Measurements from ENCODE around the gene NCOA7.

The NCOA7 gene

GRCh38 chr6:125836466-125836865 is 45.7 kb downstream of the NCOA7 start:
- no peak overlapping the region for H3K27ac ChIP-seq (replicated peaks)
- no peak for DNase-seq (ENCODE audit: low read depth in 1 of 2, low spot score in 1 of 2)
- no peak overlapping the region for H3K4me3 ChIP-seq (replicated peaks; ENCODE audit: insufficient read depth, low read length)
- no peaks in the 10 kb centered on the region for H3K27me3 ChIP-seq (ENCODE audit: insufficient read depth, poor library complexity, severe bottlenecking)
- TF ChIP-seq SPI1 (IDR thresholded peaks at IDR 0.05; ENCODE audit: borderline replicate concordance, low read depth) (no peak), POLR2AphosphoS5 (IDR thresholded peaks at IDR 0.05; ENCODE audit: low read depth) (no peak), GABPA (IDR thresholded peaks at IDR 0.05; ENCODE audit: low read depth) (no peak)
- TF ChIP-seq, protein P1, sequence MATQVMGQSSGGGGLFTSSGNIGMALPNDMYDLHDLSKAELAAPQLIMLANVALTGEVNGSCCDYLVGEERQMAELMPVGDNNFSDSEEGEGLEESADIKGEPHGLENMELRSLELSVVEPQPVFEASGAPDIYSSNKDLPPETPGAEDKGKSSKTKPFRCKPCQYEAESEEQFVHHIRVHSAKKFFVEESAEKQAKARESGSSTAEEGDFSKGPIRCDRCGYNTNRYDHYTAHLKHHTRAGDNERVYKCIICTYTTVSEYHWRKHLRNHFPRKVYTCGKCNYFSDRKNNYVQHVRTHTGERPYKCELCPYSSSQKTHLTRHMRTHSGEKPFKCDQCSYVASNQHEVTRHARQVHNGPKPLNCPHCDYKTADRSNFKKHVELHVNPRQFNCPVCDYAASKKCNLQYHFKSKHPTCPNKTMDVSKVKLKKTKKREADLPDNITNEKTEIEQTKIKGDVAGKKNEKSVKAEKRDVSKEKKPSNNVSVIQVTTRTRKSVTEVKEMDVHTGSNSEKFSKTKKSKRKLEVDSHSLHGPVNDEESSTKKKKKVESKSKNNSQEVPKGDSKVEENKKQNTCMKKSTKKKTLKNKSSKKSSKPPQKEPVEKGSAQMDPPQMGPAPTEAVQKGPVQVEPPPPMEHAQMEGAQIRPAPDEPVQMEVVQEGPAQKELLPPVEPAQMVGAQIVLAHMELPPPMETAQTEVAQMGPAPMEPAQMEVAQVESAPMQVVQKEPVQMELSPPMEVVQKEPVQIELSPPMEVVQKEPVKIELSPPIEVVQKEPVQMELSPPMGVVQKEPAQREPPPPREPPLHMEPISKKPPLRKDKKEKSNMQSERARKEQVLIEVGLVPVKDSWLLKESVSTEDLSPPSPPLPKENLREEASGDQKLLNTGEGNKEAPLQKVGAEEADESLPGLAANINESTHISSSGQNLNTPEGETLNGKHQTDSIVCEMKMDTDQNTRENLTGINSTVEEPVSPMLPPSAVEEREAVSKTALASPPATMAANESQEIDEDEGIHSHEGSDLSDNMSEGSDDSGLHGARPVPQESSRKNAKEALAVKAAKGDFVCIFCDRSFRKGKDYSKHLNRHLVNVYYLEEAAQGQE (IDR thresholded peaks at IDR 0.05; ENCODE audit: insufficient replicate concordance, low read depth), result no peak
- TF ChIP-seq, protein P2, sequence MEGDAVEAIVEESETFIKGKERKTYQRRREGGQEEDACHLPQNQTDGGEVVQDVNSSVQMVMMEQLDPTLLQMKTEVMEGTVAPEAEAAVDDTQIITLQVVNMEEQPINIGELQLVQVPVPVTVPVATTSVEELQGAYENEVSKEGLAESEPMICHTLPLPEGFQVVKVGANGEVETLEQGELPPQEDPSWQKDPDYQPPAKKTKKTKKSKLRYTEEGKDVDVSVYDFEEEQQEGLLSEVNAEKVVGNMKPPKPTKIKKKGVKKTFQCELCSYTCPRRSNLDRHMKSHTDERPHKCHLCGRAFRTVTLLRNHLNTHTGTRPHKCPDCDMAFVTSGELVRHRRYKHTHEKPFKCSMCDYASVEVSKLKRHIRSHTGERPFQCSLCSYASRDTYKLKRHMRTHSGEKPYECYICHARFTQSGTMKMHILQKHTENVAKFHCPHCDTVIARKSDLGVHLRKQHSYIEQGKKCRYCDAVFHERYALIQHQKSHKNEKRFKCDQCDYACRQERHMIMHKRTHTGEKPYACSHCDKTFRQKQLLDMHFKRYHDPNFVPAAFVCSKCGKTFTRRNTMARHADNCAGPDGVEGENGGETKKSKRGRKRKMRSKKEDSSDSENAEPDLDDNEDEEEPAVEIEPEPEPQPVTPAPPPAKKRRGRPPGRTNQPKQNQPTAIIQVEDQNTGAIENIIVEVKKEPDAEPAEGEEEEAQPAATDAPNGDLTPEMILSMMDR (IDR thresholded peaks at IDR 0.05; ENCODE audit: insufficient read depth, low read length), result no peak

GRCh38 chr6:125839471-125839870 is 48.7 kb downstream of the NCOA7 start:
- no peak for DNase-seq (ENCODE audit: low read depth in 1 of 2, low spot score in 1 of 2)
- Histone ChIP-seq H3K4me3 (replicated peaks; ENCODE audit: insufficient read depth, low read length) (no peak overlapping the region), H3K27me3 (ENCODE audit: insufficient read depth, poor library complexity, severe bottlenecking) (no peaks in the 10 kb centered on the region), H3K27ac (replicated peaks) (no peak overlapping the region)
- TF ChIP-seq GABPA (IDR thresholded peaks at IDR 0.05; ENCODE audit: low read depth) (no peak), SPI1 (IDR thresholded peaks at IDR 0.05; ENCODE audit: borderline replicate concordance, low read depth) (no peak), POLR2AphosphoS5 (IDR thresholded peaks at IDR 0.05; ENCODE audit: low read depth) (no peak)
- TF ChIP-seq, protein P1 (IDR thresholded peaks at IDR 0.05; ENCODE audit: insufficient replicate concordance, low read depth), result no peak
- TF ChIP-seq, protein P2 (IDR thresholded peaks at IDR 0.05; ENCODE audit: insufficient read depth, low read length), result no peak

DNA sequence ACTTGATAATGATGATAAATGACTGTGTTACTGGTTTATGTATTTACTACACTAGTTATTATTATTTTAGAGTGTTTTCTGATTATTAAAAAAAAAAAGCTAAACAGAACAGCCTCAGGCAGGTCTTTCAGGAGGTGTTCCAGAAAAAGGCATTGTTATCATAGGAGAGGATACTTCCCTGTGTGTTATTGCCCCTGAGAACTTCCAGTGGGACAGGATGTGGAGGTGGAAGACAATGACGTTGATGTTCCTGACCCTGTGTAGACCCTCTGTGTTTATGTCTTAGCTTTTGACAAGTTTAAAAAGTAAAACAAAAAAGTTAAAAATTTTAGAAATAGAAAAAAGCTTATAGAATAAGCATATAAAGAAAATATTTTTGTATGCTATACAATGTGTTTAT is 49.1 kb downstream of the NCOA7 start:
- DNase-seq (ENCODE audit: low read depth in 1 of 2, low spot score in 1 of 2), result no peak

More for the DNA sequence above, 49.1 kb downstream of the NCOA7 start:
- TF ChIP-seq SPI1 (IDR thresholded peaks at IDR 0.05; ENCODE audit: borderline replicate concordance, low read depth), result no peak
- TF ChIP-seq GABPA (IDR thresholded peaks at IDR 0.05; ENCODE audit: low read depth), result no peak
- TF ChIP-seq POLR2AphosphoS5 (IDR thresholded peaks at IDR 0.05; ENCODE audit: low read depth), result no peak
- TF ChIP-seq, protein P2 (IDR thresholded peaks at IDR 0.05; ENCODE audit: insufficient read depth, low read length), result no peak
- TF ChIP-seq, protein P1 (IDR thresholded peaks at IDR 0.05; ENCODE audit: insufficient replicate concordance, low read depth), result no peak
- Histone ChIP-seq H3K27me3 (ENCODE audit: insufficient read depth, poor library complexity, severe bottlenecking) (no peaks in the 10 kb centered on the region), H3K27ac (replicated peaks) (no peak overlapping the region), H3K4me3 (replicated peaks; ENCODE audit: insufficient read depth, low read length) (no peak overlapping the region)

Measured in HL-60 (cell line).